Ovary (tissue), 3 donors: ENCODE results near the gene CREB1.

Experiments
- POLR2A ChIP-seq: fragments of 450-650 bp; IDR thresholded peaks from one replicate; pipeline ENCODE4 v1.6.1; 2017; ENCODE audit warnings: antibody characterized with exemption, mild to moderate bottlenecking, moderate library complexity
- TF ChIP-seq, protein P1 (sequence below), 3 donors: fragments of 450-650 bp in 2 of 3; fragments of 200-600 bp in 1 of 3; IDR thresholded peaks; one replicate each; pipeline versions ENCODE4 v1.5.1 to v1.8.0; 2016 to 2022; ENCODE audit warnings: antibody characterized with exemption in 3 of 3, mild to moderate bottlenecking in 1 of 3
- donor health status: DM: no; HTN: no; CAD: no.

DNA sequence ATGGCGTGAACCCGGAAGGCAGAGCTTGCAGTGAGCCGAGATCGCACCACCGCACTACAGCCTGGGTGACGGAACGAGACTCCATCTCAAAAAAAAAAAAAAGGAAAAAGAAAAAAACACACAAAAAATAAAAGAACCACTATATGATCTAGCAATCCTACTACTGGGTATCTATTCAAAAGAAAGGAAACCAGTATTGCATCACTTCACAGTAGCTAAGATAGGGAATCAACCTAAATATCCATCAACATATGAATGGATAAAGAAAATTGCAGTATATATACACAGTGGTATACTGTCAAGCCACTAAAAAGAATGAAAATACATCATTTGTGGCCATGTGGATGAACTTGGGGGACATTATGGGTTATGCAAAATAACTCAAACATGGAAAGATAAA lies 57.5 kb downstream of the CREB1 start:
- TF ChIP-seq, protein P1, sequence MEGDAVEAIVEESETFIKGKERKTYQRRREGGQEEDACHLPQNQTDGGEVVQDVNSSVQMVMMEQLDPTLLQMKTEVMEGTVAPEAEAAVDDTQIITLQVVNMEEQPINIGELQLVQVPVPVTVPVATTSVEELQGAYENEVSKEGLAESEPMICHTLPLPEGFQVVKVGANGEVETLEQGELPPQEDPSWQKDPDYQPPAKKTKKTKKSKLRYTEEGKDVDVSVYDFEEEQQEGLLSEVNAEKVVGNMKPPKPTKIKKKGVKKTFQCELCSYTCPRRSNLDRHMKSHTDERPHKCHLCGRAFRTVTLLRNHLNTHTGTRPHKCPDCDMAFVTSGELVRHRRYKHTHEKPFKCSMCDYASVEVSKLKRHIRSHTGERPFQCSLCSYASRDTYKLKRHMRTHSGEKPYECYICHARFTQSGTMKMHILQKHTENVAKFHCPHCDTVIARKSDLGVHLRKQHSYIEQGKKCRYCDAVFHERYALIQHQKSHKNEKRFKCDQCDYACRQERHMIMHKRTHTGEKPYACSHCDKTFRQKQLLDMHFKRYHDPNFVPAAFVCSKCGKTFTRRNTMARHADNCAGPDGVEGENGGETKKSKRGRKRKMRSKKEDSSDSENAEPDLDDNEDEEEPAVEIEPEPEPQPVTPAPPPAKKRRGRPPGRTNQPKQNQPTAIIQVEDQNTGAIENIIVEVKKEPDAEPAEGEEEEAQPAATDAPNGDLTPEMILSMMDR (IDR thresholded peaks at IDR 0.05), result no peak
- TF ChIP-seq POLR2A, result no peak
